HL-60 (cell line): ENCODE results near the gene SELENOI.

Experiments used
- CTCF ChIP-seq: IDR thresholded peaks from one replicate; pipeline ENCODE4 v1.5.1; 2011; ENCODE audit warnings: low read length, control low read depth, inconsistent platforms; ENCODE audit not compliant: insufficient read depth
- GABPA ChIP-seq: IDR thresholded peaks from 2 replicates; pipeline ENCODE4 v1.6.1; 2012; ENCODE audit warnings: low read depth
- POLR2AphosphoS5 ChIP-seq: IDR thresholded peaks from 2 replicates; pipeline ENCODE4 v1.6.1; 2012; ENCODE audit warnings: low read depth
- REST ChIP-seq: IDR thresholded peaks from 2 replicates; pipeline ENCODE4 v1.6.1; 2012; ENCODE audit warnings: low read depth; ENCODE audit not compliant: insufficient replicate concordance

GRCh38 chr2:26428846-26429245, 82.9 kb downstream of the SELENOI start:
- TF ChIP-seq GABPA, result no peak
- TF ChIP-seq CTCF, result no peak
- no peak for TF ChIP-seq POLR2AphosphoS5
- TF ChIP-seq REST, result no peak
